Right hindlimb (tissue), 1 donor: ENCODE data around the gene KRT82.
"Not testable (repeated sequence)": the region's sequence is repeated elsewhere in the genome, so short reads cannot be mapped to it uniquely, and the experiment has no call there.

Experiments used
- DNase-seq: peaks from one replicate; pipeline ENCODE4 v3.0.0-alpha.2; 2018

Gene KRT82

DNA sequence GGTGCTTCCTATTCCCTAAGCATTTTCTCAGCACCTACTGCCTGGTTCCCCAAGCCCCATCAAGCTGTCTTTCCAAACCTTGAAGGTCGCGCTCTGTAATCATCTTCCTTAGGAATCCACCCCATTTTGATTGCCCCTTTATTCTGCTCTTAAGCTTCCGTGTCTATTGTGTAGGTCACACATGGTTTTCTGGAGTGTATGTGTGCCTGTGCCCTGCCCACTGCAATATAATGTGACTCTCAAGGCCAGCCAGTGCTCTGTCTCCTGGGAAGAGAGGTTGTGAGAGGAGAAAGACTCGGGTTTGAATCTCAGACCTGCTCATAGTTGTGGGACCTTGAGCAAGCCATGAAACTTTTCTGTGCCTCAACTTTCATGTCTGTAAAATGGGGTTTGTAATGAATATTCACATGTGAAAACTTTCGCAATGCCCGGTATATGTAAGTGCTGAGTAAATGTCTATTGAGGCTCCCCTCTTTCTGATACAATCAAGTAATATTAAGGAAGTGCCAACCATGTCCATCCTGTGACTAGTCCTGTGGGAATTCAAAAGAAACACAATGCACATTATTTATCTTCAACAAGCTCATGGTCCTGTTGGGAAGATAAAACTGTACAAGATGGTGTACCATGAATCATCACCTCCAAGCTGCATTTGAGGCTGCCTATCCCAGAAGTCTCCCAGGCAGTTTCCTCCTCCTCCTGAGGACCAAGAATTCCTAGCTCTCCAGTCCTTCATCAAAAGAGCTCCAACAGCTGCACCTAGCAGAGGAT, 28.8 kb upstream of the KRT82 start:
- no peak for DNase-seq

DNA sequence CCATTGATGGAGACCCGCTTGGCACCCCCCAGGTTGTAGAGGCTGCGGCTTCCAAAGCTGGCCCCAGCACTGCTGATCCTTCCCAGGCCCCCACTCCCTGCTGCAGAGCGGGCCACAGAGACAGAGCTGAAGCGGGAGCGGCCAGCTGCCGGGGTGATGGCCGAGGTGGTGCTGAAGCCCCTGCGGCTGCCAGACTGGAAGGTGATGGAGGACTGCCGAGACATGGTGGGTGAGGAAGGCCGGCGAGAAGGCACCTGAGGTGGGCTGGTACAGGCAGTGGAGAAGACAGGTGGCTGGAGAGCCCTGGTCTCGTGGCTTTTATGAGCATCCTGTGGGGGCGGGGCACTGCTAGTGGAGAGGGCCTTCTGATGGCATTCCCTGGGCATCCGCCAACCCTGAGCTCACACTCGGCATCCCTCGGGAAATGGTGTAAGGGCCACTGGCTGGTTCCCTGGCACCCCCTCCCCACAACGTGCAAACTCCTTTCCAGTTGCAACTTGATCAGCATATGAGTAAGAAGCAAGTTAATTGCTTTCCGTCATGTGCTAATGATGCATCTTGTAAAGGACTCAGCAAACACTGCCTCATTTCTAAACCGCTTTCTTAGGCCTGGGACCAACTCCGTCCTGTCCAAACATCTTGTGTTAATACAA, 28.1 kb upstream of the KRT82 start, which contains the start of gene KRT75:
KRT75 (minus strand) TSS at position 291 of the 653 bp plus-strand sequence; CDS start at position 224, 67 bp downstream.
- DNase-seq: no peak

DNA sequence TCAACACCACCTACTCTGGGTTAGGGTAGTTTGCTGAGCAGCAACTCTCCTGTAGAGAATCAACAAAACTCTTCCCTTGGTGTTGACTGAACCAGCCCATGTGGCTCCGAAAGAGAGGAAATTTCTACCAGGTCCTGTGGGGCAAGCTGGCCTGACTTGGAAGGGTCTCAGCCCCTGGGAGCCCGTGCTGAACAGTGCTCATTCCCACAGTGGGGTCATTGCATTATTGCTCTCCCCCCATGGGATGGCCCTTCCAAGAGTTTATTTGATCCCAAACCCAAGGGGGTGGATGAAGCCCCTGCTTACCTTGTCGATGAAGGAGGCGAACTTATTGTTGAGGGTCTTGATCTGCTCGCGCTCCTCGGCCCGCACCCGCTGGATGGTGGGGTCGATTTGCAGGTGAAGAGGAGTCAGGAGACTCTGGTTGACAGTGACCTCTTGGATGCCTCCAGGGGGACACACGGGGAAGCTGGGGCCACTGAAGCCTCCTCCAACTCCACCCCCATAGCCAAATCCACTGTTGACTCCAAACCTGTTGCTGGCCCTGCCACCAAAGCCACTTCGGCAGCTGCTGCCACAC, 27.5 kb upstream of the KRT82 start:
- DNase-seq: no peak

DNA sequence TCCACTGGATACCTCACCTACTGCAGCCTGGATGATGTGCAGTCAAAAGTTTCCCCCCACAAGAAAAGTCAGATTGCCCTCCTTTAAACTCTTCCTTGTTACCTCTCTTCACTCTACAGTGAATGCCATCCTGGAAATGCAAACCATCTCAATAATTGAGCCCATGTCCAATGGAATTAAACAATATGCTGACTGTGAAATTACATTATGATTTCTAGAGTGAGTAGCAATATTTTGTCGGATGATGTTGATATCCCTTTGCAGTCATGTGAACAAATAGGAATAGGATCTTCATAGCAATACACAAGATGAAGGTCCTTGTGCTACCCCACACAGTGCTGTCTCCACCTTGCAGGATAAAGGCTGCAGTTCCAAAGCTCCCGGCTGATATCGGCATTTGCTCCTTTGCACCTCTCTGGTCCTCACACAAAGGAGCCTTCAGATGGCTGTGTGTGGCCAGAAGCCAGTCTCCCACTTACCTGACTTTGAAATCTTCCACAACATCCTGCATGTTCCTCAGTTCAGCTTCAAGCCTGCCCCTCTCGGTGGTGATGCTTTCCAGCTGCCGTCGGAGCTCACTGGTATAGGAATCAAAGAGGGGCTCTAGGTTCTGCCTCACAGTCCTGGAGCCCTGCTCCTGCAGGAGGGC, 26.5 kb upstream of the KRT82 start:
- no peak for DNase-seq

- DNase-seq: no peak
Measured at GRCh38 chr12:52428121-52428520, 22.0 kb upstream of the KRT82 start.

DNA sequence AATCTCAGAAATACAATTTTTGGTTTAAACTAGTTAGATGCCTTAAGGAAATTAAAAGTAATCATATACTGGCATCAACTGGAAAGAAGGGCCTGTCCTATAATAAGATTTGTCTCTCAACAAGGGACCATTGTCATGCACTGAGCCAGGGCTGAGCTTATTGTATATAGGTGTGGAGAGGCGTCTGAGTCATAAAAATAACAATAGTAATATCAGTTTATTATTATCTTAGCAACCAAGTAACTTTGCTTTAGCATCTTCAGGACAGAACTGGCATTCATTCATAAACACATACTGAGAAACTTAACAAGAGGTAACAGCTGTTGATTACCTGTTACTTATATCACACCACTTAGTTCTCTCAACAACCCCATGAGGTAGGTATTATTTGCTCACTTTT, 20.9 kb upstream of the KRT82 start:
- DNase-seq: no peak

DNA sequence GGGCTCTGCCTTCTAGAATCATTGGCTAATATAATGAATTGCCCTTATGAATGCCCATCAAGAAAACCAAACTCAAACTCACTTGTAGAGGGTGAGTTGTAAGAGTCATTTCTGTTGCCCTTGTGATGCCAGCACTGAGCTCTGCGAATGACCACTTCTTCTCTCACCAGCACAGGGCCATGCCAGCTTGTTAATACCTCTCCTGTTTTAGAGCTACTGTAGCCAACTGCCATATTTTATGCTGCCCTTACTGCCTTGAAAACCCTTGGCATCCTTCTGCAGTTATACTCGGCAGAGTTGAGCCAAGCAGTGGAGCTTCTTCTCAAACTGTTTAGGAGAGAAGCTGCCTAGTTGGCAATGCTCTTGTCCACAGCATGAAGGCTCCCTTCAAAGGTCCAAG, 19.9 kb upstream of the KRT82 start:
- no peak for DNase-seq

GRCh38 chr12:52425466-52425865, 19.3 kb upstream of the KRT82 start:
- DNase-seq: no peak

DNA sequence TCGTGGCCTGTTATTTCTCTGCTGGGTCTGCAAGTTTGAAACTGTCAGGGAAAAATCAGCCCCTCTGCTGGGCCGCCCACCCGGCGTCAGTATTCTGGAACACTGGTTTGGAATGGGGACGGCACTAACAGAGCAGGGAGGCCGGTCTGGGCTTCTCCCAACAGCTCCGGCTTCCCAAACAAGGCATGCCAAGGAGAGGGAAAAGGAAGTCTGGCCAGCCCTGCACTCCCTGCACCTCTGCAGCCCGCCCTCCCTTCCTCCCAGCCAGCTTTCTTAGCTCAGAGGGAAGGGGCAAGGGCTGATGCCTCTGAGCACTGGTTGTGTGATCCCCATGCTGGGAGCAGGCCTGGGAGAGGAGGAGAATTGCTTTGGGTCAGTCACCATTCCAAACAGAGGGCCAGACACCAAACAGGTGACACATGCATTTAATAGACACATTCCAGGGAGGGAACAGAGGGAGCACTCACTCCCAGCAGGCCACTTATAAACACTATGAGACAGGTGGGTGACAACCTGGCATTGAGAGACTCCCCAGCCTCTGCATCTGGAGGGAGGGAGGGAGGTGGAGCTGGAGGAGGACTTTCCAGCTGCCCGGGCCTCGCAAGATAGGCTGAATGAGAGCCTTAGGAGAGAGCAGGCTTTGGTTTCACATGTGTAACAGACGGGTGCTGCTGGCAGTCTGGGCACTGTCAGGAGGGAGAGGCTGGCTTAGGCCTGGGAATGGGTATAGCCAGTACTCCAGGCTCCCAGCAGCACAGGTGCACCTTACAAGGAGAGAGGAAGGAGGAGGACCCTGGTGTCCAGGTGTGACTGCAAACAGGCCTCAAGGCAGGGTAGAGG, 17.7 kb upstream of the KRT82 start:
- peak; percentile 66 for DNase-seq

DNA sequence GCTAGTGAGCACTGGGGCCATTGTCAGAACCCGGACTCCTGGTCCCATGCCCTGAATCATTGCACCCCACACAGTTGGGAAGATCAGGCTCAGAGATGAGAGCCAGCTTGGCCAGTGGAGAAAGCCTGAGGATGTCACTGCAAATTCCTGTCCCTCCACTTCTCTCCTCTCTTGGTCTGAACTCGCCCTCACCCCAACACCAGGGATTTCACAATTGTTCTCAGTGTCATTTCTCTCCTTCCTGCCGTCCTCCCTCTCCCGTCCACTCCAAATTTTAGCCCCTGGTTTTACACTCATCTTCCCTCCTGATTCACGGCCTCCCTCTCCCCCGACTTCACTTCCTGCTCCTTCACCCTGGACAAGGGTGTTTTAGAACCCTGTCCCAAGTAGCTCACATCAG, 16.9 kb upstream of the KRT82 start:
- DNase-seq: no peak

GRCh38 chr12:52419656-52420055, 13.5 kb upstream of the KRT82 start:
- no peak for DNase-seq

DNA sequence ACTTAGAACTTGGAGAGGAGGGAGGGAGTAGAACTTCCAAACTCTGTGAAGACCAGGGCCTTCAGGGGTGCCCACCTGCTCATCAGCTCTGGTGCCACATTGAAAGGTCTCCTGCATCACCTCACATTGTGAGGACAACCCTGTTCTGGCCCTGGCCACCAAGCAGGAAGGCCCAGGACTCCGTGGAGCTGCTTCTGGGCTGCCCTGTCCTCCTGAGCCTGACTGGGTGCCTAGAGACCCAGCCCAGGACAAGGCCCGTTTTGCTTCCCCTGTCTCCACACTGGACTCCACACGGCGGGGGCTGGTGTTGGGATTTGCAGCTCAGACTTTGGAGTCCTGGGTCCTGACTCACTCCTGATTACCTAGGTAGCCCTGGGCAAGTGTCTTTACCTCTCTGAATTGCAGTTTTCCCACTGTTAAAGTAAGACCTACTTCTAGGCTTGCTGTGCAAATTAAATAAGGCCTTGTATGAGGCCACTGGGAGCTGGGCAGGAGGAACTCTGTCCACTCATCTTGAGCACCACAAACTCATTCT, 12.5 kb upstream of the KRT82 start:
- DNase-seq: no peak

DNA sequence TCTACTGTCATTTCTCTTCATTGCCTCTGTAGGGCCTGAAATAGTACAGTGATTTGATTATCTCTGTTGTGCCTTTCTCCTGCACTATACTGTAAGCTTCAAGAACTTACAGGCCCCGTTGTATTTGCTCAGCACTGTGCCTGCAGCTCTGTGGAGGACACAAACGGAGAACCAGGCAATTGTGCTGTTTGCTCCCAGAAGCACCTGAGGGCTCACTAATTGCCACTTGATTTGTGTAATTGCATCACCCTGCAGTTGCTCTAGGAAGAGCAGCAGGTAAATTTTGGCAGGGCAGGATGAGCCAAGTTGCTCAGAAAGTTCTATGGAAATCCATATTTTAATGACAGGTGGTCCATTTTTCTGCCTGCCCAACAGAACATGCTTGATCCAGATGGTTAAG, 11.6 kb upstream of the KRT82 start:
- no peak for DNase-seq

DNA sequence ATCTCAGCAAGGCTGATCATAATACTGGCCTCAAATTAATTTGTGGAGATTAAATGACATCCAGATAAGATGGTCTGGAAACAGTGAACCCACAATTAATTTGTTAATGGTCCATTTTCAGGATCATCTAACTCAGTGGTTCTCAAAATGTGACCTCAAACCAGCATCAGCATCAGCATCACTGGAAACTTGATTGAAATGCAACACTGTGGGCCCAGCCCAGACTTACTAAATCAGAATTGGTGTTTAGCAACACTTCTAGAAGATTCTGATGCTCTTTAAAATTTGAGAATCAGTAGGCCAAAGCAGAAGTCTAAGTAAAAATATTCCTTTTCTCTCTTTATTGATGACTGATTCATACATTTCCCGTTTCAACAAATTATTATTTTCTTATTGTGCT, 10.7 kb upstream of the KRT82 start:
- no peak for DNase-seq

- peak; percentile 24 for DNase-seq
Measured at GRCh38 chr12:52415870-52416750, 10.0 kb upstream of the KRT82 start.

DNA sequence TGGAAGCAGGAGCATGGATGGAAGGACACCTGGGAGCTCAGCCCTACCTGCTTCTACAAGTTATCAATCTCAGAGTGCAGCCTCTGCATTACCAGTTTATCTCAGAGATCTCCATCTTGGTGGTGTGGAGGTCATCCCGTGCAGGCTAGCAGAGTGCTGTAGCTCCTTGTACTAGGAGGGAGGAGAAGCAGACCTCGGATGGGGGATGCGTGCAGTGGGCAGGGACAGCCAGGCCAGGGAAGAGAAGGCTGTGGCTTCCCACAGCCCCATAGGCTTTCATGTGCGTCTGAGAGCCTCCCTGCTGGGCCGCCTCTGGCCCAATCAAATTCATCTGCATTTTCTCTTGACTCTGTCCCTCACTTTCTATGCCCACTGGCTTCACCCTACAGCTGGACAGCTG, 8.8 kb upstream of the KRT82 start:
- DNase-seq: no peak

DNA sequence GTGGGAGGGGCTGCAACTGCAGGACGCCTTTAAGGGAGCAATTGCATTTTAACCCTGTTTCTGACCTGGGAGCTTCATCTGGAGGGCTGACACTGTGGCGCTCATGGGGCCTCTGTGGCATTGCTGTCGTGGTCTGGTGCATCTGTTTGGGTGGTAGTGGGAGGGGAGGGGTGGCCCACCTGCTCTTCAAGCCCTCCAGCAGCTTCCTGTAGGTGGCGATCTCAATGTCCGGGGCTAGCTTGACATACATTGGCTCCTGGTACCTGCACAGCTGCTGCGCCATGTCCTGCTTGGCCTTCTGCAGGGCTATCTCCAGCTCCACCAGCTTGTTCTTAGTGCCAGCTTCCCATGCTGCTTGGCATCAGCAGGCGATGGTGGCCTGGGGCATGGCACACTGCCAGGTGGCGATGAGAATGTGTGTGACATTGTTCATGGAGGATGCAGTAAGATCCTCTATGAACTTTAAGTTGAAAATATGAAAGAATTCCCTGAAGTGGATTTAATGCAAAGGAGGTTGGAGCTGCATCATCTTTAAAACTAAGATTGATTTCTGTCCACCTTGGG, 7.7 kb upstream of the KRT82 start:
- DNase-seq: no peak

- no peak for DNase-seq
Measured at GRCh38 chr12:52413202-52413601, 7.1 kb upstream of the KRT82 start.

- no peak for DNase-seq
Measured at GRCh38 chr12:52411815-52412214, 5.7 kb upstream of the KRT82 start.

DNA sequence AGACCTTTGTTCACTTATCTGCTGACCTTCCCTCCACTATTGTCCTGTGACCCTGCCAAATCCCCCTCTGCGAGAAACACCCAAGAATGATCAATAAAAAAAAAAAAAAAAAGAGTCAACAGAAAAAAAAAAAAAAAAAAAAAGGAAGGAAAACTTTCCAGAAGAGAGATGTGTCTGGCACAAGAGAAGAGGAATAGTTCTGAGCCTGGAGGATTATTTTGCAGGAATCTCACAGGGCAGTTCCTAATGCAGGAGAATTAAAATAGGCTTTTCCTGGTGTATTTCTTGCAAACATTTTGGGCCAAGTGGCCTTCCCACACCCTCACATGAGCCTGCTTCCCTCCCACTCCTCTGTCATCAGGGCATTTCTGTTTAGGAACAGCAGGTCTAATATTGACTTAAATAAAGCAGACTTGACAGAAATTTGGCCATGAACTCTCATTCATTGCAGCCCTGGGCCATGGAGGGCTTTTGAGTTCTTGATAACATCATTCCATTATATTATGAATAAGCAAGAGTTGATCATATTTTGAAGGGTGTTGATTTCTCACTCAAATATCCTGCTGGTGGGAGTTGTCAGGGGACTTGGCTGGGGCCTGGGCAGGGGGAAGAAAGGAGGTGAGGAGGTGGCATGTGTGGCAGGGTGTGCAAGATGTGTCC, 4.6 kb upstream of the KRT82 start:
- DNase-seq: not testable (repeated sequence)
